Activated naive CD4-positive, alpha-beta T cell treated with anti-CD3 and anti-CD28 coated beads, Interleukin-2, amount 10 ng/mL, durations not matched to agents 7 days and 5 days (primary cell): Measurements from ENCODE around the gene SLX1B.
"Not testable (repeated sequence)": the region's sequence is repeated elsewhere in the genome, so short reads cannot be mapped to it uniquely, and the experiment has no call there.

Source experiments
- CTCF ChIA-PET: fragments of 350-600 bp; sonication (Branson Sonifier 250); formaldehyde crosslinking; loops from one replicate; lab custom pipeline; 2021; ENCODE audit warnings: antibody characterized with exemption; lab: Charles Lee
- DNase-seq: peaks from one replicate; pipeline ENCODE4 v3.0.0-alpha.2; 2020
- H3K27ac Mint-ChIP-seq: one replicate; pipeline ENCODE4 v1.8.0; 2021; ENCODE audit warnings: mild to moderate bottlenecking, moderate library complexity, mixed read lengths
- H3K27me3 Mint-ChIP-seq: one replicate; pipeline ENCODE4 v1.8.0; 2021; ENCODE audit warnings: mild to moderate bottlenecking, mixed read lengths
- H3K36me3 Mint-ChIP-seq: one replicate; pipeline ENCODE4 v1.8.0; 2021; ENCODE audit warnings: mixed read lengths
- H3K4me1 Mint-ChIP-seq: one replicate; pipeline ENCODE4 v1.8.0; 2021; ENCODE audit warnings: mixed read lengths
- H3K4me3 Mint-ChIP-seq: one replicate; pipeline ENCODE4 v1.8.0; 2021; ENCODE audit warnings: mild to moderate bottlenecking, moderate library complexity, mixed read lengths
- H3K9me3 Mint-ChIP-seq: one replicate; pipeline ENCODE4 v1.8.0; 2021; ENCODE audit warnings: mixed read lengths

SLX1B gene

GRCh38 chr16:29454269-29454668 is at the start of gene SLX1B, which contains the start of gene BOLA2:
SLX1B (plus strand) TSS chr16:29454533.
BOLA2 (minus strand) TSS chr16:29454351; CDS start chr16:29454253, 98 bp downstream.
- H3K4me3 Mint-ChIP-seq, H3K9me3 Mint-ChIP-seq, CTCF ChIA-PET, H3K27ac Mint-ChIP-seq, H3K4me1 Mint-ChIP-seq, H3K36me3 Mint-ChIP-seq, H3K27me3 Mint-ChIP-seq, DNase-seq: not testable (repeated sequence)

GRCh38 chr16:29405249-29405648 is 49.1 kb upstream of the SLX1B start:
- H3K4me3 Mint-ChIP-seq, CTCF ChIA-PET, H3K4me1 Mint-ChIP-seq, H3K36me3 Mint-ChIP-seq, DNase-seq, H3K9me3 Mint-ChIP-seq, H3K27me3 Mint-ChIP-seq, H3K27ac Mint-ChIP-seq: not testable (repeated sequence)

GRCh38 chr16:29423587-29423986 is 30.7 kb upstream of the SLX1B start:
- H3K27me3 Mint-ChIP-seq, H3K9me3 Mint-ChIP-seq, CTCF ChIA-PET, H3K27ac Mint-ChIP-seq, H3K4me3 Mint-ChIP-seq, DNase-seq, H3K4me1 Mint-ChIP-seq: not testable (repeated sequence)
- H3K36me3 Mint-ChIP-seq: peaks cover 16% of the 10 kb centered on the region

GRCh38 chr16:29425390-29425789 is 28.9 kb upstream of the SLX1B start:
- peaks cover 18% of the 10 kb centered on the region for H3K36me3 Mint-ChIP-seq
- H3K27ac Mint-ChIP-seq, H3K27me3 Mint-ChIP-seq, H3K9me3 Mint-ChIP-seq, DNase-seq, H3K4me3 Mint-ChIP-seq, CTCF ChIA-PET: not testable (repeated sequence)
- peaks cover 12% of the 10 kb centered on the region for H3K4me1 Mint-ChIP-seq

GRCh38 chr16:29453754-29454153 is 579 bp upstream of the SLX1B start:
- DNase-seq, H3K27ac Mint-ChIP-seq, H3K4me3 Mint-ChIP-seq, H3K27me3 Mint-ChIP-seq, H3K4me1 Mint-ChIP-seq, CTCF ChIA-PET, H3K9me3 Mint-ChIP-seq, H3K36me3 Mint-ChIP-seq: not testable (repeated sequence)

- H3K27ac Mint-ChIP-seq, DNase-seq, H3K9me3 Mint-ChIP-seq, H3K4me3 Mint-ChIP-seq, CTCF ChIA-PET, H3K4me1 Mint-ChIP-seq, H3K36me3 Mint-ChIP-seq, H3K27me3 Mint-ChIP-seq: not testable (repeated sequence)
Measured at GRCh38 chr16:29454828-29455227, 495 bp downstream of the SLX1B start.

- H3K4me3 Mint-ChIP-seq, DNase-seq, H3K9me3 Mint-ChIP-seq, CTCF ChIA-PET, H3K27ac Mint-ChIP-seq, H3K4me1 Mint-ChIP-seq, H3K27me3 Mint-ChIP-seq, H3K36me3 Mint-ChIP-seq: not testable (repeated sequence)
Measured at GRCh38 chr16:29457660-29458059, 3.3 kb downstream of the SLX1B start.

- H3K4me1 Mint-ChIP-seq, CTCF ChIA-PET, H3K27me3 Mint-ChIP-seq: not testable (repeated sequence)
Measured at GRCh38 chr16:29459706-29460646, 5.6 kb downstream of the SLX1B start, which contains the start of gene SULT1A4. SULT1A4 (plus strand) TSS chr16:29459913; CDS start chr16:29461386, 1,473 bp downstream.

GRCh38 chr16:29460647-29461030 is 6.3 kb downstream of the SLX1B start:
- H3K9me3 Mint-ChIP-seq, H3K27ac Mint-ChIP-seq, H3K4me1 Mint-ChIP-seq, CTCF ChIA-PET, H3K4me3 Mint-ChIP-seq, H3K36me3 Mint-ChIP-seq, H3K27me3 Mint-ChIP-seq, DNase-seq: not testable (repeated sequence)

More at GRCh38 chr16:29459706-29460646, 5.6 kb downstream of the SLX1B start, which contains the start of gene SULT1A4:
- DNase-seq, H3K27ac Mint-ChIP-seq, H3K36me3 Mint-ChIP-seq, H3K9me3 Mint-ChIP-seq, H3K4me3 Mint-ChIP-seq: not testable (repeated sequence)

GRCh38 chr16:29465985-29466824 is 11.9 kb downstream of the SLX1B start:
- CTCF ChIA-PET, H3K27me3 Mint-ChIP-seq, H3K9me3 Mint-ChIP-seq, H3K36me3 Mint-ChIP-seq, H3K4me1 Mint-ChIP-seq, H3K4me3 Mint-ChIP-seq, H3K27ac Mint-ChIP-seq: not testable (repeated sequence)
- DNase-seq: peak; percentile 7

GRCh38 chr16:29466904-29467303 is 12.6 kb downstream of the SLX1B start:
- H3K27me3 Mint-ChIP-seq, CTCF ChIA-PET, H3K27ac Mint-ChIP-seq, H3K4me3 Mint-ChIP-seq, DNase-seq, H3K9me3 Mint-ChIP-seq, H3K4me1 Mint-ChIP-seq, H3K36me3 Mint-ChIP-seq: not testable (repeated sequence)

GRCh38 chr16:29467654-29468366 is 13.5 kb downstream of the SLX1B start:
- CTCF ChIA-PET, H3K27me3 Mint-ChIP-seq, H3K36me3 Mint-ChIP-seq, H3K9me3 Mint-ChIP-seq, DNase-seq, H3K4me3 Mint-ChIP-seq, H3K4me1 Mint-ChIP-seq, H3K27ac Mint-ChIP-seq: not testable (repeated sequence)

GRCh38 chr16:29469660-29470059 is 15.3 kb downstream of the SLX1B start:
- H3K4me3 Mint-ChIP-seq: peak overlapping the region; percentile 10
- H3K9me3 Mint-ChIP-seq, H3K36me3 Mint-ChIP-seq, H3K27me3 Mint-ChIP-seq, CTCF ChIA-PET, H3K4me1 Mint-ChIP-seq, H3K27ac Mint-ChIP-seq: not testable (repeated sequence)
- DNase-seq: peak; percentile 47

GRCh38 chr16:29472065-29472464 is 17.7 kb downstream of the SLX1B start:
- not testable (repeated sequence) for H3K4me3 Mint-ChIP-seq, H3K9me3 Mint-ChIP-seq, H3K4me1 Mint-ChIP-seq

More at GRCh38 chr16:29472065-29472464, 17.7 kb downstream of the SLX1B start:
- CTCF ChIA-PET, DNase-seq, H3K27ac Mint-ChIP-seq, H3K36me3 Mint-ChIP-seq, H3K27me3 Mint-ChIP-seq: not testable (repeated sequence)
